ENCODE data around the gene POU3F1.

Gene POU3F1

GRCh38 chr1:38027201-38028104 lies 19.1 kb downstream of the POU3F1 start:
- no peak for DNase-seq
- TF ChIP-seq, protein P1, sequence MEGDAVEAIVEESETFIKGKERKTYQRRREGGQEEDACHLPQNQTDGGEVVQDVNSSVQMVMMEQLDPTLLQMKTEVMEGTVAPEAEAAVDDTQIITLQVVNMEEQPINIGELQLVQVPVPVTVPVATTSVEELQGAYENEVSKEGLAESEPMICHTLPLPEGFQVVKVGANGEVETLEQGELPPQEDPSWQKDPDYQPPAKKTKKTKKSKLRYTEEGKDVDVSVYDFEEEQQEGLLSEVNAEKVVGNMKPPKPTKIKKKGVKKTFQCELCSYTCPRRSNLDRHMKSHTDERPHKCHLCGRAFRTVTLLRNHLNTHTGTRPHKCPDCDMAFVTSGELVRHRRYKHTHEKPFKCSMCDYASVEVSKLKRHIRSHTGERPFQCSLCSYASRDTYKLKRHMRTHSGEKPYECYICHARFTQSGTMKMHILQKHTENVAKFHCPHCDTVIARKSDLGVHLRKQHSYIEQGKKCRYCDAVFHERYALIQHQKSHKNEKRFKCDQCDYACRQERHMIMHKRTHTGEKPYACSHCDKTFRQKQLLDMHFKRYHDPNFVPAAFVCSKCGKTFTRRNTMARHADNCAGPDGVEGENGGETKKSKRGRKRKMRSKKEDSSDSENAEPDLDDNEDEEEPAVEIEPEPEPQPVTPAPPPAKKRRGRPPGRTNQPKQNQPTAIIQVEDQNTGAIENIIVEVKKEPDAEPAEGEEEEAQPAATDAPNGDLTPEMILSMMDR (IDR thresholded peaks at IDR 0.05; ENCODE audit: low read depth, low read length) = no peak
- H3K36me3 ChIP-seq = peaks cover 37% of the 10 kb centered on the region

DNA sequence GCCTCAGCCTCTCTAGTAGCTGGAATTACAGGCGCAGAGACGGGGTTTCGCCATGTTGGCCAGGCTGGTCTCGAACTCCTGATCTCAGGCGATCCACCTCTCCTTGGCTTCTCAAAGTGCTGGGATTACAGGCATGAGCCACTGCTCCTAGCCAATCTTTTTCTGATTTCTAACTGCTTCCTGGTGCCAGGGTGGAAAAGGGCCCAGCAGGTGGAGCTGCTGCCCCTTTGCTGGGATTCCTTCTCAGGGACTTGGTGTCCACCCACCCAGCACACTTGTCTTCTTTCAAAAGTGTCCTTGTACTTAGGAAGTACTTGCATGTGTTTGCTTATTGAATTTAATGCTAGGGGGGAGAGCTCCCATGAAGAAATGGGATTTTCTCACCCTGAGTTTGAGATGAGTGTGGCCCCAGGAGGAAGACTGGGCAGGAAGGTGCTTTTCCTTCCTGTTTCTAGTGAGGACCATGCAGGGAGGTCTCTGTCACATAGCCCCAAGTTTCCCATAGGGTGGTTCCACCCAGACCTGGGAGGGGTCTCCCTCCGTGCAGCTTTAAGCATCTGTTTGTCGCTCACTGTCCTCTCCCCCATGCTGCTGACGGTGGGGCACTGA lies 19.9 kb downstream of the POU3F1 start:
- no peak overlapping the region for H3K27ac ChIP-seq
- TF ChIP-seq, protein P1 (IDR thresholded peaks at IDR 0.05; ENCODE audit: low read depth, low read length) = peak; percentile 81
- no peaks in the 10 kb centered on the region for H3K27me3 ChIP-seq (ENCODE audit: insufficient read depth, low read depth, severe bottlenecking)
- DNase-seq = peak; percentile 75
- H3K36me3 ChIP-seq = peaks cover 44% of the 10 kb centered on the region
- H3K4me3 ChIP-seq (ENCODE audit: low read depth, low read length) = no peak overlapping the region
- H3K9me3 ChIP-seq (ENCODE audit: severe bottlenecking) = no peaks in the 10 kb centered on the region

More at GRCh38 chr1:38027201-38028104, 19.1 kb downstream of the POU3F1 start:
- H3K27me3 ChIP-seq (ENCODE audit: insufficient read depth, low read depth, severe bottlenecking) = no peaks in the 10 kb centered on the region
- no peaks in the 10 kb centered on the region for H3K9me3 ChIP-seq (ENCODE audit: severe bottlenecking)
- H3K27ac ChIP-seq = peak overlapping the region; percentile 12
- H3K4me3 ChIP-seq (ENCODE audit: low read depth, low read length) = no peak overlapping the region

- Histone ChIP-seq H3K27me3 (ENCODE audit: insufficient read depth, low read depth, severe bottlenecking) (no peaks in the 10 kb centered on the region), H3K9me3 (ENCODE audit: severe bottlenecking) (no peaks in the 10 kb centered on the region), H3K4me3 (ENCODE audit: low read depth, low read length) (no peak overlapping the region), H3K36me3 (peaks cover 53% of the 10 kb centered on the region), H3K27ac (no peak overlapping the region)
- no peak for DNase-seq
- TF ChIP-seq, protein P1 (IDR thresholded peaks at IDR 0.05; ENCODE audit: low read depth, low read length) = no peak
These were observed 20.9 kb downstream of the POU3F1 start for GRCh38 chr1:38025664-38026063.

DNA sequence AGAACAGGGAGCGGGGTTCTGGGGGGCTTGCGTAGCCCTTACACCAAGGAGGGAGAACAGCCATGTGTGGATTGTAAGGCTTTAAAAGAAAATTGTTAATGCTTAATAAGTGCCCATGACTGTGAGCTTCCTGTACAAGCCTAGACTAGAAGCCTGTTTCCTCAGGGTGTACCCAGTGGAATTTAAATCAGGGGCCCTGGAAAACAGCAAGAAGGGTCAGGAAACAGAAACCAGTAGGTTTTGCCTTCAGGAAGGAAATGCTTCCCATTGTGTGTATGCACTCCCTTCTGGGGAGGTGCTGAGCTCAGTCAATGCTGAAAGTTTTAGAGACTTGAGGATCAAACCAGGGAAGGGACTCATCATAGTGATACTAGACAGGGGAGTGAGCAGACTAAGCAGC lies 21.4 kb downstream of the POU3F1 start:
- H3K36me3 ChIP-seq = peaks cover 58% of the 10 kb centered on the region

DNA sequence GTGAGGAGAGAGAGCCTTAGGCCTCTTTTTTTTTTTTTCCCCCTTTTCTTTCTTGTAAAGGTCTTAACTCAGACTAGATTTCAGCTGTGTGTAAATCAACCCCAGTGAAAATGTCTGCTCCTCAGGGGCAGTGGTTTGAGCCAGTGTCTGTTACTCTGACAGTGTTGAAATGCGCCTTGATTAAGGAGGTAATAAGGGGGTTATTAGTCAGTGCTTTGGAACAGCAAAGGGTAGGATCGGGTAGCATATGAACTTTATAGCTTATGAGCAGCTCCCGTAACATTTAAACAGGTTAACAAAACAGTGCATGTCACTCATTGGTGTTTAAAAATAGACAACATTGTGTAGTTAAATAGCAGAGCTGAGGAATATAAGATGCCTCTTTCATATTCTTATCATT lies 23.8 kb downstream of the POU3F1 start:
- Histone ChIP-seq H3K9me3 (ENCODE audit: severe bottlenecking) (no peaks in the 10 kb centered on the region), H3K27ac (no peak overlapping the region), H3K4me3 (ENCODE audit: low read depth, low read length) (no peak overlapping the region), H3K27me3 (ENCODE audit: insufficient read depth, low read depth, severe bottlenecking) (no peaks in the 10 kb centered on the region), H3K36me3 (peaks cover 81% of the 10 kb centered on the region)
- TF ChIP-seq, protein P1 (IDR thresholded peaks at IDR 0.05; ENCODE audit: low read depth, low read length) = no peak
- DNase-seq = no peak

More for the DNA sequence above, 21.4 kb downstream of the POU3F1 start:
- no peak overlapping the region for H3K4me3 ChIP-seq (ENCODE audit: low read depth, low read length)
- H3K9me3 ChIP-seq (ENCODE audit: severe bottlenecking) = no peaks in the 10 kb centered on the region
- no peak overlapping the region for H3K27ac ChIP-seq
- no peak for DNase-seq
- H3K27me3 ChIP-seq (ENCODE audit: insufficient read depth, low read depth, severe bottlenecking) = no peaks in the 10 kb centered on the region
- TF ChIP-seq, protein P1 (IDR thresholded peaks at IDR 0.05; ENCODE audit: low read depth, low read length) = no peak

All from WERI-Rb-1 (cell line).